Breast epithelium (tissue), 4 donors: ENCODE data around the gene POLR2F. TPM values are rescaled to one million over a fixed set of nuclear protein-coding genes. Genes with fewer than 3 reads are reported as not detected.

Experiments used
- DNase-seq, 2 donors: peaks; one replicate each; pipeline ENCODE4 v3.0.0-alpha.2; 2019; ENCODE audit warnings: low spot score in 2 of 2
- H3K27ac ChIP-seq, 2 donors: fragments of 200-600 bp; sonication (generic) in 1 of 2; one replicate each; pipeline ENCODE4 v1.5.1; 2016 to 2019; ENCODE audit warnings: mild to moderate bottlenecking in 1 of 2
- H3K27me3 ChIP-seq, 2 donors: fragments of 200-600 bp; sonication (generic) in 1 of 2; one replicate each; pipeline versions ENCODE4 v1.5.1 to v1.6.0; 2017 to 2019; ENCODE audit warnings: control low read depth in 1 of 2, mild to moderate bottlenecking in 1 of 2
- H3K36me3 ChIP-seq: fragments of 200-600 bp; one replicate; pipeline ENCODE4 v1.5.1; 2019
- H3K4me1 ChIP-seq, 2 donors: fragments of 200-600 bp; sonication (generic); one replicate each; pipeline ENCODE4 v1.5.1; 2016 to 2019; ENCODE audit warnings: control low read depth in 1 of 2
- H3K4me3 ChIP-seq, 3 donors: fragments of 200-600 bp; sonication (generic); 1 replicate in 2 of 3; 2 replicates in 1 of 3; pipeline ENCODE4 v1.5.1; 2016 to 2019; ENCODE audit warnings: mild to moderate bottlenecking in 3 of 3, moderate library complexity in 2 of 3
- H3K9me3 ChIP-seq, 2 donors: fragments of 200-600 bp; sonication (generic) in 1 of 2; one replicate each; pipeline ENCODE4 v1.5.1; 2016 to 2019; ENCODE audit warnings: control low read depth in 1 of 2
- CTCF ChIP-seq, 3 donors: fragments of 450-650 bp; IDR thresholded peaks; one replicate each; pipeline ENCODE4 v1.5.1; 2016 to 2017; ENCODE audit warnings: antibody characterized with exemption in 3 of 3, mild to moderate bottlenecking in 3 of 3, moderate library complexity in 3 of 3
- POLR2A ChIP-seq: fragments of 450-650 bp; IDR thresholded peaks from one replicate; pipeline ENCODE4 v1.6.1; 2016; ENCODE audit warnings: antibody characterized with exemption, mild to moderate bottlenecking, moderate library complexity
- POLR2AphosphoS5 ChIP-seq, 3 donors: sonication (generic); formaldehyde crosslinking; IDR thresholded peaks; one replicate each; pipeline ENCODE4 v1.6.1; 2017; ENCODE audit warnings: antibody characterized with exemption in 3 of 3
- intact Hi-C: fragments of 100-400 bp; cut with DNase I; formaldehyde crosslinking; loops from one replicate; pipeline ENCODE4 v1.15.1; 2023; ENCODE audit warnings: low total_unique reads
- total RNA-seq, 3 donors: library from RNA; depleted of rRNA; stranded (reverse); fragments of >200 nt; gene quantifications; one replicate each; pipeline ENCODE4 v1.1.0, GENCODE V29; 2016

The POLR2F gene
- total RNA-seq, 3 donors from 2014 or later: 66.7 to 93.7 (median 82.4) TPM

GRCh38 chr22:37930270-37930951 is 23.1 kb upstream of the POLR2F start:
- H3K4me3 ChIP-seq: no peak overlapping the region
- no peak for TF ChIP-seq POLR2A
- TF ChIP-seq CTCF (IDR thresholded peaks at IDR 0.05): no peak
- TF ChIP-seq POLR2AphosphoS5 (IDR thresholded peaks at IDR 0.05): no peak
- intact Hi-C loops: no loop called here
- no peaks in the 10 kb centered on the region for H3K36me3 ChIP-seq
- DNase-seq: no peak
- H3K4me1 ChIP-seq: peaks cover 8 to 13% of the 10 kb centered on the region in 2 donors
- H3K27ac ChIP-seq: peak overlapping the region in 1 of 2 donors; percentile 1
- H3K27me3 ChIP-seq: no peaks in the 10 kb centered on the region
- no peaks in the 10 kb centered on the region for H3K9me3 ChIP-seq

GRCh38 chr22:37930952-37931440 is 22.5 kb upstream of the POLR2F start:
- Histone ChIP-seq H3K36me3 (no peaks in the 10 kb centered on the region), H3K27me3 (no peaks in the 10 kb centered on the region), H3K4me3 (no peak overlapping the region), H3K27ac (no peak overlapping the region), H3K9me3 (no peaks in the 10 kb centered on the region), H3K4me1 (peaks cover 8 to 13% of the 10 kb centered on the region in 2 donors)
- no peak for TF ChIP-seq POLR2A
- no peak for TF ChIP-seq POLR2AphosphoS5 (IDR thresholded peaks at IDR 0.05)
- TF ChIP-seq CTCF (IDR thresholded peaks at IDR 0.05): no peak
- intact Hi-C loops: no loop called here
- no peak for DNase-seq

- Histone ChIP-seq H3K36me3 (no peaks in the 10 kb centered on the region), H3K9me3 (no peaks in the 10 kb centered on the region), H3K27ac (peak overlapping the region; percentile 78 to 83), H3K27me3 (no peaks in the 10 kb centered on the region), H3K4me1 (peaks cover 8 to 13% of the 10 kb centered on the region in 2 donors), H3K4me3 (no peak overlapping the region)
- no peak for TF ChIP-seq CTCF (IDR thresholded peaks at IDR 0.05)
- TF ChIP-seq POLR2A: no peak
- no peak for TF ChIP-seq POLR2AphosphoS5 (IDR thresholded peaks at IDR 0.05)
- intact Hi-C loops: no loop called here
- DNase-seq: no peak
Observed at GRCh38 chr22:37931893-37932389, 21.6 kb upstream of the POLR2F start.

GRCh38 chr22:37932401-37932800 is 21.1 kb upstream of the POLR2F start:
- DNase-seq: no peak
- intact Hi-C loops: no loop called here
- Histone ChIP-seq H3K27me3 (no peaks in the 10 kb centered on the region), H3K9me3 (no peaks in the 10 kb centered on the region), H3K4me1 (peaks cover 8 to 13% of the 10 kb centered on the region in 2 donors), H3K36me3 (no peaks in the 10 kb centered on the region), H3K4me3 (no peak overlapping the region), H3K27ac (peak overlapping the region; percentile 78 to 83)
- TF ChIP-seq CTCF (IDR thresholded peaks at IDR 0.05) (no peak), POLR2A (no peak), POLR2AphosphoS5 (IDR thresholded peaks at IDR 0.05) (no peak)

- no peaks in the 10 kb centered on the region for H3K27me3 ChIP-seq
- intact Hi-C loops: no loop called here
- no peak overlapping the region for H3K4me3 ChIP-seq
- TF ChIP-seq CTCF (IDR thresholded peaks at IDR 0.05) (no peak), POLR2A (no peak), POLR2AphosphoS5 (IDR thresholded peaks at IDR 0.05) (no peak)
- no peak for DNase-seq
- H3K27ac ChIP-seq: peak overlapping the region; percentile 78 to 83
- H3K36me3 ChIP-seq: no peaks in the 10 kb centered on the region
- H3K9me3 ChIP-seq: no peaks in the 10 kb centered on the region
- peaks cover 8 to 13% of the 10 kb centered on the region in 2 donors for H3K4me1 ChIP-seq
Observed at GRCh38 chr22:37932821-37933578, 20.5 kb upstream of the POLR2F start.
